ENCODE data around the gene LDHAL6A.

GRCh38 chr11:18502352-18502751, 46.7 kb downstream of the LDHAL6A start:
- TF ChIP-seq, protein P1, sequence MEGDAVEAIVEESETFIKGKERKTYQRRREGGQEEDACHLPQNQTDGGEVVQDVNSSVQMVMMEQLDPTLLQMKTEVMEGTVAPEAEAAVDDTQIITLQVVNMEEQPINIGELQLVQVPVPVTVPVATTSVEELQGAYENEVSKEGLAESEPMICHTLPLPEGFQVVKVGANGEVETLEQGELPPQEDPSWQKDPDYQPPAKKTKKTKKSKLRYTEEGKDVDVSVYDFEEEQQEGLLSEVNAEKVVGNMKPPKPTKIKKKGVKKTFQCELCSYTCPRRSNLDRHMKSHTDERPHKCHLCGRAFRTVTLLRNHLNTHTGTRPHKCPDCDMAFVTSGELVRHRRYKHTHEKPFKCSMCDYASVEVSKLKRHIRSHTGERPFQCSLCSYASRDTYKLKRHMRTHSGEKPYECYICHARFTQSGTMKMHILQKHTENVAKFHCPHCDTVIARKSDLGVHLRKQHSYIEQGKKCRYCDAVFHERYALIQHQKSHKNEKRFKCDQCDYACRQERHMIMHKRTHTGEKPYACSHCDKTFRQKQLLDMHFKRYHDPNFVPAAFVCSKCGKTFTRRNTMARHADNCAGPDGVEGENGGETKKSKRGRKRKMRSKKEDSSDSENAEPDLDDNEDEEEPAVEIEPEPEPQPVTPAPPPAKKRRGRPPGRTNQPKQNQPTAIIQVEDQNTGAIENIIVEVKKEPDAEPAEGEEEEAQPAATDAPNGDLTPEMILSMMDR (IDR thresholded peaks at IDR 0.05; ENCODE audit: insufficient read depth, low read depth, low read length): no peak
- no peak for TF ChIP-seq EZH2 (IDR thresholded peaks at IDR 0.05; ENCODE audit: insufficient read depth, low read length)
